Natural killer cell (primary cell): ENCODE data around the gene BRPF1. TPM values are rescaled to one million over a fixed set of nuclear protein-coding genes. Genes with fewer than 3 reads are reported as not detected.
A peak's percentile ranks its signal among the peaks of the same experiment; 100 is the strongest.

ENCODE experiments used
- ATAC-seq, 3 donors: fragments of 150-1000 bp in 2 of 3; fragments of 200-7000 bp in 1 of 3; cut with Tn5 transposase; 1 replicate in 1 of 3; 2 replicates in 2 of 3; pipeline ENCODE4 v1.10.0; 2021; ENCODE audit warnings: mild to moderate bottlenecking in 2 of 3, moderate library complexity in 2 of 3
- DNase-seq, 2 donors: peaks; one replicate each; pipeline versions ENCODE4 v3.0.0 to v3.0.0-alpha.2; 2013 to 2021; ENCODE audit warnings: mixed read lengths in 1 of 2
- H3K27ac ChIP-seq: one replicate; pipeline ENCODE4 v1.5.1; 2013; ENCODE audit warnings: mild to moderate bottlenecking, low read length
- H3K27me3 ChIP-seq: one replicate; pipeline ENCODE4 v1.6.1; 2013; ENCODE audit warnings: low read length; ENCODE audit not compliant: control insufficient read depth, insufficient read depth
- H3K36me3 ChIP-seq: one replicate; pipeline ENCODE4 v1.6.1; 2013; ENCODE audit warnings: low read length; ENCODE audit not compliant: control insufficient read depth, insufficient read depth
- H3K4me1 ChIP-seq: one replicate; pipeline ENCODE4 v1.6.1; 2013; ENCODE audit warnings: low read length; ENCODE audit not compliant: control insufficient read depth, insufficient read depth
- H3K4me3 ChIP-seq: one replicate; pipeline ENCODE4 v1.5.1; 2013; ENCODE audit warnings: low read length
- H3K9me3 ChIP-seq: one replicate; pipeline ENCODE4 v1.6.1; 2013; ENCODE audit warnings: low read length; ENCODE audit not compliant: control insufficient read depth, insufficient read depth
- H3K27ac Mint-ChIP-seq, 2 donors: one replicate each; pipeline ENCODE4 v1.8.0; 2022; ENCODE audit warnings: mild to moderate bottlenecking in 2 of 2, mixed read lengths in 2 of 2, moderate library complexity in 1 of 2
- H3K27me3 Mint-ChIP-seq, 2 donors: one replicate each; pipeline ENCODE4 v1.8.0; 2022; ENCODE audit warnings: low read depth in 2 of 2, mixed read lengths in 2 of 2
- H3K36me3 Mint-ChIP-seq: one replicate; pipeline ENCODE4 v1.8.0; 2022; ENCODE audit warnings: mixed read lengths
- H3K4me1 Mint-ChIP-seq, 2 donors: one replicate each; pipeline ENCODE4 v1.8.0; 2022; ENCODE audit warnings: mixed read lengths in 2 of 2
- H3K4me3 Mint-ChIP-seq: one replicate; pipeline ENCODE4 v1.8.0; 2022; ENCODE audit warnings: mild to moderate bottlenecking, moderate library complexity, mixed read lengths
- H3K9me3 Mint-ChIP-seq, 2 donors: one replicate each; pipeline ENCODE4 v1.8.0; 2022; ENCODE audit warnings: mixed read lengths in 2 of 2
- CTCF ChIP-seq: fragments of 200-600 bp; IDR thresholded peaks from one replicate; pipeline ENCODE4 v1.8.0; 2022; ENCODE audit warnings: antibody characterized with exemption
- WGBS: methylation state at CpG from one replicate; pipeline ENCODE4 v1.1.7; 2013; ENCODE audit warnings: missing lambda C conversion rate; ENCODE audit not compliant: insufficient coverage; 5-methylcytosine and 5-hydroxymethylcytosine counted together
- intact Hi-C: fragments of 100-400 bp; cut with micrococcal nuclease; formaldehyde crosslinking; loops from one replicate; pipeline ENCODE4 v1.14.2; 2022
- total RNA-seq, 4 donors: library from RNA; stranded (reverse); fragments of 120-200 nt in 1 of 4; gene quantifications; one replicate each; pipeline versions ENCODE4 v1.2.3 to v1.2.4, GENCODE V29; 2013 to 2022

BRPF1 gene
- total RNA-seq, 3 donors from 2014 or later (not counting 1 experiment from before 2014, with no cell fraction given), result 45.1 to 72.1 (median 66.5) TPM

GRCh38 chr3:9794400-9794799 lies 62.9 kb downstream of the BRPF1 start:
- Mint-ChIP-seq H3K9me3 (no peaks in the 10 kb centered on the region), H3K27me3 (no peaks in the 10 kb centered on the region), H3K27ac (peak overlapping the region; percentile 94 to 99), H3K36me3 (no peaks in the 10 kb centered on the region), H3K4me1 (peaks cover 61 to 67% of the 10 kb centered on the region in 2 donors), H3K4me3 (peak overlapping the region; percentile 92)
- ATAC-seq, result no peak
- H3K4me3 ChIP-seq, result no peak overlapping the region
- H3K9me3 ChIP-seq, result no peaks in the 10 kb centered on the region
- H3K27me3 ChIP-seq, result no peaks in the 10 kb centered on the region
- H3K4me1 ChIP-seq, result peaks cover 49% of the 10 kb centered on the region
- WGBS, result 92% methylated on average over 11 of the region's 11 CpGs
- intact Hi-C loops, result loop anchor here (5.0 kb wide), 1 partner anchor 62 kb away; the partner anchor contains the start of gene BRPF1
- no peak overlapping the region for H3K27ac ChIP-seq
- TF ChIP-seq CTCF, result no peak
- H3K36me3 ChIP-seq, result peaks cover 44% of the 10 kb centered on the region
- DNase-seq, result no peak

- DNase-seq, result no peak
- Histone ChIP-seq H3K9me3 (no peaks in the 10 kb centered on the region), H3K27me3 (no peaks in the 10 kb centered on the region), H3K4me1 (peaks cover 49% of the 10 kb centered on the region), H3K27ac (peak overlapping the region; percentile 35), H3K36me3 (peaks cover 44% of the 10 kb centered on the region), H3K4me3 (no peak overlapping the region)
- H3K4me3 Mint-ChIP-seq, result peak overlapping the region; percentile 77
- H3K36me3 Mint-ChIP-seq, result no peaks in the 10 kb centered on the region
- H3K27me3 Mint-ChIP-seq, result no peaks in the 10 kb centered on the region
- TF ChIP-seq CTCF, result no peak
- WGBS, result 69% methylated on average over 5 of the region's 5 CpGs
- H3K9me3 Mint-ChIP-seq, result no peaks in the 10 kb centered on the region
- H3K27ac Mint-ChIP-seq, result peak overlapping the region; percentile 94 to 99
- H3K4me1 Mint-ChIP-seq, result peaks cover 56 to 62% of the 10 kb centered on the region in 2 donors
- intact Hi-C loops, result no loop called here
- no peak for ATAC-seq
Measured at GRCh38 chr3:9795207-9795606, 63.7 kb downstream of the BRPF1 start.

GRCh38 chr3:9797196-9797945 lies 65.8 kb downstream of the BRPF1 start:
- ATAC-seq (no peak), DNase-seq (no peak)
- no peak for TF ChIP-seq CTCF
- Histone ChIP-seq H3K27ac (no peak overlapping the region), H3K36me3 (peaks cover 51% of the 10 kb centered on the region), H3K27me3 (no peaks in the 10 kb centered on the region), H3K9me3 (no peaks in the 10 kb centered on the region), H3K4me1 (peaks cover 39% of the 10 kb centered on the region), H3K4me3 (no peak overlapping the region)
- H3K4me1 Mint-ChIP-seq, result peaks cover 39 to 43% of the 10 kb centered on the region in 2 donors
- peak overlapping the region; percentile 36 to 57 for H3K27ac Mint-ChIP-seq
- no peaks in the 10 kb centered on the region for H3K9me3 Mint-ChIP-seq
- intact Hi-C loops, result no loop called here
- H3K36me3 Mint-ChIP-seq, result no peaks in the 10 kb centered on the region
- H3K4me3 Mint-ChIP-seq, result no peak overlapping the region
- WGBS, result over 99% methylated on average over 10 of the region's 12 CpGs
- H3K27me3 Mint-ChIP-seq, result no peaks in the 10 kb centered on the region

Other genes with a start within 250 kb of the BRPF1 start
- gene LHFPL4, start 177.9 kb upstream of the BRPF1 start, total RNA-seq, result not detected
- 100 to 1,000 TPM in 2 of 3 donors, 10 to 100 TPM in 1; 99.4 to 127 (median 100) TPM for gene MTMR14, start 82.2 kb upstream of the BRPF1 start, total RNA-seq
- gene CPNE9, start 27.9 kb upstream of the BRPF1 start, total RNA-seq, result under 1 TPM in 2 of 3 donors, not detected in 1; 0.43 to 0.49 TPM
- gene OGG1, start 18.2 kb downstream of the BRPF1 start, total RNA-seq, result 10 to 100 TPM; 33.4 to 52.1 (median 34.7) TPM
- gene CAMK1, start 38.2 kb downstream of the BRPF1 start, total RNA-seq, result 10 to 100 TPM in 1 of 3 donors, 1 to 10 TPM in 2; 7.4 to 20.4 (median 8.7) TPM
- gene TADA3, start 60.7 kb downstream of the BRPF1 start, total RNA-seq, result 10 to 100 TPM; 59.2 to 73.7 (median 69.2) TPM
- 100 to 1,000 TPM; 282 to 288 (median 285) TPM for gene ARPC4, start 61.3 kb downstream of the BRPF1 start, total RNA-seq
- gene TTLL3, start 78.5 kb downstream of the BRPF1 start, total RNA-seq, result 100 to 1,000 TPM; 133 to 137 (median 136) TPM
- 10 to 100 TPM; 27.5 to 43.9 (median 30.9) TPM for gene RPUSD3, start 112.3 kb downstream of the BRPF1 start, total RNA-seq
- not detected for gene CIDEC, start 148.5 kb downstream of the BRPF1 start, total RNA-seq
- gene JAGN1, start 158.9 kb downstream of the BRPF1 start, total RNA-seq, result 10 to 100 TPM; 15.4 to 16.6 (median 15.5) TPM
- 1 to 10 TPM in 2 of 3 donors, under 1 TPM in 1; 0.28 to 2.5 (median 1.5) TPM for gene IL17RE, start 171.1 kb downstream of the BRPF1 start, total RNA-seq
- gene IL17RC, start 185.4 kb downstream of the BRPF1 start, total RNA-seq, result 1 to 10 TPM in 2 of 3 donors, under 1 TPM in 1; 0.77 to 1.5 (median 1.2) TPM
- 10 to 100 TPM; 29.1 to 35.6 (median 32.9) TPM for gene CRELD1, start 202.1 kb downstream of the BRPF1 start, total RNA-seq
- 1 to 10 TPM; 2.2 to 5.1 (median 4.8) TPM for gene PRRT3, start 220.7 kb downstream of the BRPF1 start, total RNA-seq